Measurements from ENCODE around the gene NRIP3. TPM values are rescaled to one million over a fixed set of nuclear protein-coding genes. Genes with fewer than 3 reads are reported as not detected.
"Not testable (repeated sequence)": the region's sequence is repeated elsewhere in the genome, so short reads cannot be mapped to it uniquely, and the experiment has no call there.

NRIP3 gene
- polyA plus RNA-seq, 3 donors = 0.89 to 1.3 (median 0.96) TPM

- no peak for DNase-seq (ENCODE audit: low read depth in 3 of 3, low spot score in 2 of 3)
Measured at GRCh38 chr11:9016916-9017642, 13.3 kb upstream of the NRIP3 start.

GRCh38 chr11:9015677-9016076 lies 11.9 kb upstream of the NRIP3 start:
- DNase-seq (ENCODE audit: low read depth in 3 of 3, low spot score in 2 of 3) = peak in 2 of 3 donors; percentile 41 to 52

GRCh38 chr11:9014826-9015225 lies 11.0 kb upstream of the NRIP3 start:
- DNase-seq (ENCODE audit: low read depth in 3 of 3, low spot score in 2 of 3) = no peak

- no peak for DNase-seq (ENCODE audit: low read depth in 3 of 3, low spot score in 2 of 3)
Measured at GRCh38 chr11:9013373-9013772, 9.6 kb upstream of the NRIP3 start.

GRCh38 chr11:9009538-9009937 lies 5.7 kb upstream of the NRIP3 start:
- DNase-seq (ENCODE audit: low read depth in 3 of 3, low spot score in 2 of 3) = not testable (repeated sequence)

- DNase-seq (ENCODE audit: low read depth in 3 of 3, low spot score in 2 of 3) = no peak
Measured at GRCh38 chr11:9008661-9009060, 4.9 kb upstream of the NRIP3 start.

- no peak for DNase-seq (ENCODE audit: low read depth in 3 of 3, low spot score in 2 of 3)
Measured at GRCh38 chr11:9008011-9008550, 4.3 kb upstream of the NRIP3 start.

- no peak for DNase-seq (ENCODE audit: low read depth in 3 of 3, low spot score in 2 of 3)
Measured at GRCh38 chr11:9005087-9005486, 1.3 kb upstream of the NRIP3 start.

- no peak for DNase-seq (ENCODE audit: low read depth in 3 of 3, low spot score in 2 of 3)
Measured at GRCh38 chr11:9004183-9004926, 554 bp upstream of the NRIP3 start.

- no peak for DNase-seq (ENCODE audit: low read depth in 3 of 3, low spot score in 2 of 3)
Measured at GRCh38 chr11:9002920-9003572, 755 bp downstream of the NRIP3 start.

- DNase-seq (ENCODE audit: low read depth in 3 of 3, low spot score in 2 of 3) = no peak
Measured at GRCh38 chr11:9001736-9002135, 2.1 kb downstream of the NRIP3 start.

- DNase-seq (ENCODE audit: low read depth in 3 of 3, low spot score in 2 of 3) = no peak
Measured at GRCh38 chr11:8998017-8998416, 5.8 kb downstream of the NRIP3 start.

GRCh38 chr11:8997451-8997850 lies 6.3 kb downstream of the NRIP3 start:
- no peak for DNase-seq (ENCODE audit: low read depth in 3 of 3, low spot score in 2 of 3)

GRCh38 chr11:8989453-8989852 lies 14.3 kb downstream of the NRIP3 start:
- no peak for DNase-seq (ENCODE audit: low read depth in 3 of 3, low spot score in 2 of 3)

- DNase-seq (ENCODE audit: low read depth in 3 of 3, low spot score in 2 of 3) = no peak
Measured at GRCh38 chr11:8988329-8989234, 15.2 kb downstream of the NRIP3 start.

GRCh38 chr11:8987446-8987845 lies 16.4 kb downstream of the NRIP3 start:
- no peak for DNase-seq (ENCODE audit: low read depth in 3 of 3, low spot score in 2 of 3)

GRCh38 chr11:8986772-8987171 lies 17.0 kb downstream of the NRIP3 start:
- not testable (repeated sequence) for DNase-seq (ENCODE audit: low read depth in 3 of 3, low spot score in 2 of 3)

GRCh38 chr11:8985462-8985861 lies 18.3 kb downstream of the NRIP3 start:
- DNase-seq (ENCODE audit: low read depth in 3 of 3, low spot score in 2 of 3) = no peak

- no peak for DNase-seq (ENCODE audit: low read depth in 3 of 3, low spot score in 2 of 3)
Measured at GRCh38 chr11:8983552-8983951, 20.2 kb downstream of the NRIP3 start.

GRCh38 chr11:8980485-8980884 lies 23.3 kb downstream of the NRIP3 start:
- no peak for DNase-seq (ENCODE audit: low read depth in 3 of 3, low spot score in 2 of 3)
